Testis (tissue), 2 donors: ENCODE results near the gene CRIP3.

Experiments used
- POLR2A ChIP-seq: fragments of 450-650 bp; IDR thresholded peaks from one replicate; pipeline ENCODE4 v1.6.1; 2017; ENCODE audit warnings: antibody characterized with exemption, mild to moderate bottlenecking, moderate library complexity
- TF ChIP-seq, protein P1 (sequence below), 3 experiments: fragments of 450-650 bp in 2 of 3; fragments of 200-600 bp in 1 of 3; sonication (generic) in 1 of 3; IDR thresholded peaks; one replicate each; pipeline ENCODE4 v1.5.1; 2016 to 2019; ENCODE audit warnings: antibody characterized with exemption in 3 of 3, mild to moderate bottlenecking in 2 of 3, moderate library complexity in 1 of 3

DNA sequence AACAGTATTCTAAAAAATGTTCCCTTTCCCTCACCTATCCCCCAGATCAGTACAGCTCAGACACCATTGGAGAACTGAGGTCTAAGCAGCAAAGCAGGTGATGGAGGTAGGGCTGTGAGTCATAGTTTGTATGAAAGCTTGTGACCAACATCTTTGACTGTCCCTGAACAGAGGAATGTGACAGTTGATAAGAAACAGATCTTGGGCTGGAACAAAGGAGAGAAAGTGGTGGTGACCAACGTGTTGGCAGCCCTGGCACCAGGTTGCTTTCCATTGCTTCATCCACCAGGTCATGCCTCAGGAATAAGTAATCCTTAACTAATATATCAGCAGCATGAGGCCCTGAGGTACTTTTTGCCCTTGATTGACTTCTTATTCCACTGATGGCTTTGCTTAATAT is 19.9 kb upstream of the CRIP3 start:
- TF ChIP-seq, protein P1, sequence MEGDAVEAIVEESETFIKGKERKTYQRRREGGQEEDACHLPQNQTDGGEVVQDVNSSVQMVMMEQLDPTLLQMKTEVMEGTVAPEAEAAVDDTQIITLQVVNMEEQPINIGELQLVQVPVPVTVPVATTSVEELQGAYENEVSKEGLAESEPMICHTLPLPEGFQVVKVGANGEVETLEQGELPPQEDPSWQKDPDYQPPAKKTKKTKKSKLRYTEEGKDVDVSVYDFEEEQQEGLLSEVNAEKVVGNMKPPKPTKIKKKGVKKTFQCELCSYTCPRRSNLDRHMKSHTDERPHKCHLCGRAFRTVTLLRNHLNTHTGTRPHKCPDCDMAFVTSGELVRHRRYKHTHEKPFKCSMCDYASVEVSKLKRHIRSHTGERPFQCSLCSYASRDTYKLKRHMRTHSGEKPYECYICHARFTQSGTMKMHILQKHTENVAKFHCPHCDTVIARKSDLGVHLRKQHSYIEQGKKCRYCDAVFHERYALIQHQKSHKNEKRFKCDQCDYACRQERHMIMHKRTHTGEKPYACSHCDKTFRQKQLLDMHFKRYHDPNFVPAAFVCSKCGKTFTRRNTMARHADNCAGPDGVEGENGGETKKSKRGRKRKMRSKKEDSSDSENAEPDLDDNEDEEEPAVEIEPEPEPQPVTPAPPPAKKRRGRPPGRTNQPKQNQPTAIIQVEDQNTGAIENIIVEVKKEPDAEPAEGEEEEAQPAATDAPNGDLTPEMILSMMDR (IDR thresholded peaks at IDR 0.05), result no peak
- no peak for TF ChIP-seq POLR2A
